Measurements from ENCODE around the gene ELFN2. TPM values are rescaled to one million over a fixed set of nuclear protein-coding genes. Genes with fewer than 3 reads are reported as not detected.

ELFN2 gene
- total RNA-seq, 2 donors from 2014 or later = 1.6 TPM; not detected in 1

- no peak for DNase-seq
- Histone ChIP-seq H3K36me3 (replicated peaks in 1 of 2; ENCODE audit: insufficient read depth in 1 of 2, low read depth in 2 of 2) (no peaks in the 10 kb centered on the region), H3K4me3 (no peak overlapping the region), H3K4me1 (no peaks in the 10 kb centered on the region), H3K27ac (no peak overlapping the region), H3K9me3 (no peaks in the 10 kb centered on the region), H3K27me3 (no peaks in the 10 kb centered on the region)
- TF ChIP-seq POLR2A (IDR thresholded peaks at IDR 0.05) = no peak
- TF ChIP-seq, protein P1, sequence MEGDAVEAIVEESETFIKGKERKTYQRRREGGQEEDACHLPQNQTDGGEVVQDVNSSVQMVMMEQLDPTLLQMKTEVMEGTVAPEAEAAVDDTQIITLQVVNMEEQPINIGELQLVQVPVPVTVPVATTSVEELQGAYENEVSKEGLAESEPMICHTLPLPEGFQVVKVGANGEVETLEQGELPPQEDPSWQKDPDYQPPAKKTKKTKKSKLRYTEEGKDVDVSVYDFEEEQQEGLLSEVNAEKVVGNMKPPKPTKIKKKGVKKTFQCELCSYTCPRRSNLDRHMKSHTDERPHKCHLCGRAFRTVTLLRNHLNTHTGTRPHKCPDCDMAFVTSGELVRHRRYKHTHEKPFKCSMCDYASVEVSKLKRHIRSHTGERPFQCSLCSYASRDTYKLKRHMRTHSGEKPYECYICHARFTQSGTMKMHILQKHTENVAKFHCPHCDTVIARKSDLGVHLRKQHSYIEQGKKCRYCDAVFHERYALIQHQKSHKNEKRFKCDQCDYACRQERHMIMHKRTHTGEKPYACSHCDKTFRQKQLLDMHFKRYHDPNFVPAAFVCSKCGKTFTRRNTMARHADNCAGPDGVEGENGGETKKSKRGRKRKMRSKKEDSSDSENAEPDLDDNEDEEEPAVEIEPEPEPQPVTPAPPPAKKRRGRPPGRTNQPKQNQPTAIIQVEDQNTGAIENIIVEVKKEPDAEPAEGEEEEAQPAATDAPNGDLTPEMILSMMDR (IDR thresholded peaks at IDR 0.05) = no peak
- no peak for ATAC-seq
- WGBS, 2 donors = 42 to 63% methylated on average over 3 of the region's 3 CpGs
- intact Hi-C loops (cut with DNase I) = no loop called here
Measured at GRCh38 chr22:37377138-37377537, 50.1 kb downstream of the ELFN2 start.

DNA sequence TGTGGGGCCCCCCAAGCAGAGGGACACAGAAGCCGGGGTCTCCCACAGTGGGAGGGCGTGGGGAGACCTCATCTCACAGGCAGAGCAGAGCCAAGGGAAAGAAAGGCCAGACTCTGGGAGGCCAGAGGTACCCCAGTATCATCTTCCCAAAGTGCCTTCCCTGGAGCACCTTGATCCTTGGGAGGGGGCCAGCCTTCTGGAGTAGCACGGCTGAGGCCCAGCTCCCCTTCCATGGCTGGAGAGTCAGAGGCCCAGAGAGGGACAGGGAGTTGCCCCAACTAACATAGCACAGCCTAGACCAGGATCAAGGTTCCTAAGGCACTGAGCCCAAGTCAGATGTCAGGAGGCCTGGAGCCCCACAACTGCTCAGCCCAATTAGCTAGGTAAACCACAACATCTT, 50.6 kb downstream of the ELFN2 start:
- ATAC-seq (no peak), DNase-seq (no peak)
- WGBS, 2 donors = 47 to 53% methylated on average over 3 of the region's 3 CpGs
- intact Hi-C loops (cut with DNase I) = no loop called here
- no peak overlapping the region for H3K27ac ChIP-seq
- no peaks in the 10 kb centered on the region for H3K9me3 ChIP-seq
- no peaks in the 10 kb centered on the region for H3K36me3 ChIP-seq (replicated peaks in 1 of 2; ENCODE audit: insufficient read depth in 1 of 2, low read depth in 2 of 2)
- no peaks in the 10 kb centered on the region for H3K27me3 ChIP-seq
- H3K4me3 ChIP-seq = no peak overlapping the region
- H3K4me1 ChIP-seq = no peaks in the 10 kb centered on the region
- TF ChIP-seq, protein P1 (IDR thresholded peaks at IDR 0.05) = no peak
- no peak for TF ChIP-seq POLR2A (IDR thresholded peaks at IDR 0.05)

GRCh38 chr22:37375801-37376200, 51.5 kb downstream of the ELFN2 start:
- TF ChIP-seq, protein P1 (IDR thresholded peaks at IDR 0.05) = no peak
- TF ChIP-seq POLR2A (IDR thresholded peaks at IDR 0.05) = no peak
- no peaks in the 10 kb centered on the region for H3K27me3 ChIP-seq
- H3K27ac ChIP-seq = no peak overlapping the region
- ATAC-seq = no peak
- DNase-seq = no peak
- 41 to 60% methylated on average over 8 of the region's 8 CpGs for WGBS, 2 donors
- no peaks in the 10 kb centered on the region for H3K9me3 ChIP-seq
- intact Hi-C loops (cut with DNase I) = no loop called here
- H3K36me3 ChIP-seq (replicated peaks in 1 of 2; ENCODE audit: insufficient read depth in 1 of 2, low read depth in 2 of 2) = no peaks in the 10 kb centered on the region
- no peak overlapping the region for H3K4me3 ChIP-seq
- no peaks in the 10 kb centered on the region for H3K4me1 ChIP-seq

GRCh38 chr22:37374571-37374970, 52.7 kb downstream of the ELFN2 start:
- DNase-seq = no peak
- no peaks in the 10 kb centered on the region for H3K36me3 ChIP-seq (replicated peaks in 1 of 2; ENCODE audit: insufficient read depth in 1 of 2, low read depth in 2 of 2)
- H3K27ac ChIP-seq = no peak overlapping the region
- ATAC-seq = no peak
- H3K9me3 ChIP-seq = no peaks in the 10 kb centered on the region
- no peaks in the 10 kb centered on the region for H3K27me3 ChIP-seq
- no peak for TF ChIP-seq POLR2A (IDR thresholded peaks at IDR 0.05)
- TF ChIP-seq, protein P1 (IDR thresholded peaks at IDR 0.05) = no peak
- H3K4me3 ChIP-seq = no peak overlapping the region
- H3K4me1 ChIP-seq = no peaks in the 10 kb centered on the region
- WGBS, 2 donors = 85 to 90% methylated on average over 28 to 34 of the region's 35 CpGs
- intact Hi-C loops (cut with DNase I) = no loop called here

DNA sequence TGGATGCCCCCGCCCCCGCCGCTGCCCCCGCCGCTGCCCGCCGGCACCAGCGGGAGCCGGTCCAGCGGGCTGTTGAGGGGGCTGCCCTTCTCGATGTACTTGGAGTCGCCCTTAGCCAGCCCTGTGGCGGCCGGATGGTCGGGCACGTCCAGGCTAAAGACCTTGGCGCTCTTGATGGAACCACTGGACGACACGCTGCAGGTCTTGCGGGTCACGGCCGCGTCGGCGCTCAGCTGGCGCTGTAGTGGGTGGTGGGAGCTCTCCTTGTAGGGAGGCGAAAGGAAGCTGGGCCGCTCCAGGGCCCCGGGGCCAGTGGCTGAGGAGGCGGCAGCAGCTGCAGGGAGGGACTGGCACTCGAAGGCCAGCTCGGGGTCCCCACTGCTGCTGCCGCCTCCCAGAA, 53.8 kb downstream of the ELFN2 start:
- ATAC-seq (no peak), DNase-seq (no peak)
- WGBS, 2 donors = 82% methylated on average over 27 of the region's 33 CpGs; no CpG with 5 or more reads in 1 of the 2 donors
- intact Hi-C loops (cut with DNase I) = no loop called here
- no peaks in the 10 kb centered on the region for H3K27me3 ChIP-seq
- TF ChIP-seq, protein P1 (IDR thresholded peaks at IDR 0.05) = no peak
- no peak for TF ChIP-seq POLR2A (IDR thresholded peaks at IDR 0.05)
- H3K27ac ChIP-seq = no peak overlapping the region
- H3K4me3 ChIP-seq = no peak overlapping the region
- H3K36me3 ChIP-seq (replicated peaks in 1 of 2; ENCODE audit: insufficient read depth in 1 of 2, low read depth in 2 of 2) = no peaks in the 10 kb centered on the region
- no peaks in the 10 kb centered on the region for H3K4me1 ChIP-seq
- no peaks in the 10 kb centered on the region for H3K9me3 ChIP-seq
